Fibroblast of the aortic adventitia (primary cell): ENCODE measurements around the gene CLMP. TPM values are rescaled to one million over a fixed set of nuclear protein-coding genes. Genes with fewer than 3 reads are reported as not detected.

Experiments used
- DNase-seq: peaks from one replicate; pipeline ENCODE4 v3.0.0-alpha.2; 2010; ENCODE audit warnings: low read depth
- H3K4me3 ChIP-seq: 2 replicates; pipeline ENCODE4 v1.5.1; 2011; ENCODE audit warnings: low read depth, mild to moderate bottlenecking, control low read depth, low read length, moderate library complexity
- CTCF ChIP-seq: IDR thresholded peaks from 2 replicates; pipeline ENCODE4 v1.5.1; 2011; ENCODE audit warnings: mild to moderate bottlenecking, low read length, control low read depth, inconsistent platforms; ENCODE audit not compliant: insufficient read depth
- total RNA-seq: library from RNA; depleted of rRNA; stranded (reverse); fragments of >200 nt; gene quantifications from 2 replicates; pipeline ENCODE4 v1.2.3, GENCODE V29; 2012; ENCODE audit warnings: low replicate concordance

CLMP gene
- total RNA-seq, 1 donor = 235 TPM

DNA sequence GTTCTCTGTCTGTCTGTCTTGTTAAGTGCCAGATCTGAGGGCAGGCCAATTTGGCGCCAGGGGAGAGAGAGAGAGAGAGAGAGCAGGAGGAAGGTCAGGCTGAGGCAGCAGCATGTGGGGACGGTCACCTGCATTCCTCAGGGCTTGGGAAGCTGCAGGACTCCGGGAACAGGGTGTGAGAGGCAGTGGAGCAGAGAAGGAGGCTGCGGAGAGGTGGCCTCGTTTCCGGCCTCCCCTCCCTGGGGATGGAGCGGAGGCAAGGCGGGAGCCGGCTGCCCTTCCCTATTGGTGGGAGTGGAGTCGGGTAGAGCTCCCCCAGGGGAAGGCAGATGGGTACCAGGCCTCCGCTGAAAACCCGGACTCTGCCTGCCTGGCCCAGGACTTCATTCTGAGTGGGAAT, 9.7 kb downstream of the CLMP start:
- DNase-seq = no peak
- TF ChIP-seq CTCF = no peak
- H3K4me3 ChIP-seq = no peak overlapping the region

DNA sequence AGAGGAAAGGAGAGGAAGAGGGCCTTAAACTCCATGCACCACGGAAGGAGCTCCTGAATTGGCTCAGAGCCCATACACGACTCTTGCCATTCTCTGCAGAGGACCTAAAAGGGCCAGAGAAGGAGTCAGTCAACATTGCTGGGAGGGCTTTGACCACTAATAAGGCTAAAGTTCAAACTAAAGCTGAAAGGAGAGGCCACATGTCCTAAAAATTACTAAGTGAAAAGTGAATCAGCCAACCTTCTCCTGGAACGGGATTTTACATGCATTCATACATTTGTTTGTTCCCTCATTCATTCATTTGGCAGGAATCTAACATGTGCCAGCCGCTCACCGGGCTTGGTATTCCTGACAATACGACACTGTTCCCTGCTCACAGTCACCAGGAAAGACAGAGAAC, 10.5 kb downstream of the CLMP start:
- TF ChIP-seq CTCF = no peak

GRCh38 chr11:123183391-123184099, 11.5 kb downstream of the CLMP start:
- peak; percentile 46 for DNase-seq
- H3K4me3 ChIP-seq = no peak overlapping the region
- TF ChIP-seq CTCF = no peak

More for the DNA sequence above, 10.5 kb downstream of the CLMP start:
- no peak overlapping the region for H3K4me3 ChIP-seq
- no peak for DNase-seq

DNA sequence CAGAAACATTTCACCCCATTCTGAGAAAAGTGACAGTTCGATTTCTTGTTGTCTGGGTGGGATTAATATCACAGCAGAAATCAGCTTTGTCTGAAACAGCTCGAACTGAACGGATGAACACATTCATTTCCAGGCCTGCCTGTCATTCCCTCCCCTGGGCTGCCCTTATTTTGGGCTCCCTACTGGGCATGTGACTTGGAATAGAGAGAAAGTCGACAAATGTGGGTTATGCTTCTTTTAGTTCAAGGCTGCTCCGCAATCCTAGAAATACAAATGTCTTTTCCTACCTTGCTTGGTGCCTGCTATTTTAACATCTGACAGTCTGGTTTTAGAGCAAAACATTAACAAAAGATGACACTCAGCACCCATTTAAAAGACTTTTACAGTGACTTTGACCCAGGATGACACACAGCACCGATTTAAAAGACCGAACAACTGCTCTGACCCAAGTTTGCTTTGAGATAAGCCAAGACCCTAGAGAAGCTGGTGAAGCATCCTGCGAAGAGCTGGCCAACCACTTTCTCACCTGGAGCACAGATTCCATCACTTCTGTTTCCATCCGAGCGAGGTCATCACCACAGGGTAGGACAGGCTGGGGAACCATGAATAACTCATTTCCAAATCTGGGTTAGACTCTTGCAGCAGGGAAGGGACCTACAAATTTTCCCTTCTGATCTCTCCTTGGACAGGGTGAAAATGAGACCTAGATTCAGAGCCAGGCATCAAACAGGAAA, 13.1 kb downstream of the CLMP start:
- no peak for TF ChIP-seq CTCF
- DNase-seq = no peak

DNA sequence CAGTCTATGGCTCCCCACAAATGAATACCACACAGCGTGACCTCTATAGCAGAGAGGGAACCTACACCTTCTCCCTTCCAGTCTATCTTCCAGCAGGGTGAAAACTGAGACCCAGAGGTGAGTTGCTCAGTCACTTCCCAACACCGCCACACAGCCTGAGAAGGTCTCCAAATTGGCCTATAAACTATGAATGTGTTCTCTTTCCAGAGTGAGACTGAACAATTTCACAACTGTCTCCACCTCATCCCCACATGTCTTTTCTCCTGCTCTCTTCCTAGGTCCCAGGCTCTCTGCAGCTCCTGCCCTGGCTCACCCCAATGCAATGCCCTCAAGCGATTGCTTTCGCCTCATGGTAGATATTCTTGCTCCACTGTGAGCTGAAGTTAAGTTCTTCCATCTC, 14.0 kb downstream of the CLMP start:
- H3K4me3 ChIP-seq = no peak overlapping the region
- no peak for DNase-seq
- no peak for TF ChIP-seq CTCF

More for the DNA sequence above, 13.1 kb downstream of the CLMP start:
- H3K4me3 ChIP-seq = no peak overlapping the region

DNA sequence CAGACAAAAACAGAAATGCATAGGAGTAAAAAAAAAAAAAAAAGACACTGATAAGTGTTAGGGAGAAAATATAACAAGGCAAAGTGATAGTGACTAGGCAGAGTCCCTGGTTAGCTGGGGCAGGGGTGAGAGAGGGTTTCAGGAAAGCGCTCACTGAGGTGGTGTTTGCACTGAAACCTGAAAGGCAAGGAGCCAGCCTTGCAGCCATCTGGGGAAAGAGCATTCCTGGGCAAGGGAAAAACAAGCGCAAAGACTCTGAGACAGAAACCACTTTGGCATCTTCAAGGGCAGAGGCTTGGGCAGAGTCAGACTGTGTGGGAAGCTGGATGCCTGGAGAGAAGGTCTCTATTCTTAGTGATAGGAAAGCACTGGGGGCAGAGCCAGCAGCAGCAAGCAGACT, 14.5 kb downstream of the CLMP start:
- no peak for TF ChIP-seq CTCF
- no peak overlapping the region for H3K4me3 ChIP-seq
- no peak for DNase-seq

GRCh38 chr11:123180166-123180565, 14.9 kb downstream of the CLMP start:
- H3K4me3 ChIP-seq = no peak overlapping the region
- no peak for TF ChIP-seq CTCF
- DNase-seq = peak; percentile 31
